Measurements from ENCODE around the gene PTAFR.

The PTAFR gene

GRCh38 chr1:28136922-28137613, 39.4 kb downstream of the PTAFR start:
- H3K4me3 ChIP-seq (replicated peaks; ENCODE audit: low read depth, low read length): no peak overlapping the region
- DNase-seq (ENCODE audit: low read depth): peak; percentile 18
- no peak for TF ChIP-seq CTCF (IDR thresholded peaks at IDR 0.05; ENCODE audit: low read length, missing control alignments)

GRCh38 chr1:28136169-28136921, 40.1 kb downstream of the PTAFR start:
- no peak for DNase-seq (ENCODE audit: low read depth)
- no peak for TF ChIP-seq CTCF (IDR thresholded peaks at IDR 0.05; ENCODE audit: low read length, missing control alignments)

GRCh38 chr1:28135371-28136168, 40.9 kb downstream of the PTAFR start:
- no peak overlapping the region for H3K4me3 ChIP-seq (replicated peaks; ENCODE audit: low read depth, low read length)
- no peak for TF ChIP-seq CTCF (IDR thresholded peaks at IDR 0.05; ENCODE audit: low read length, missing control alignments)
- DNase-seq (ENCODE audit: low read depth): no peak

More at GRCh38 chr1:28136169-28136921, 40.1 kb downstream of the PTAFR start:
- H3K4me3 ChIP-seq (replicated peaks; ENCODE audit: low read depth, low read length): no peak overlapping the region

- TF ChIP-seq CTCF (IDR thresholded peaks at IDR 0.05; ENCODE audit: low read length, missing control alignments): no peak
- no peak overlapping the region for H3K4me3 ChIP-seq (replicated peaks; ENCODE audit: low read depth, low read length)
These were observed 41.8 kb downstream of the PTAFR start for GRCh38 chr1:28134651-28135207.

GRCh38 chr1:28132171-28133167, 44.0 kb downstream of the PTAFR start:
- no peak overlapping the region for H3K4me3 ChIP-seq (replicated peaks; ENCODE audit: low read depth, low read length)
- no peak for TF ChIP-seq CTCF (IDR thresholded peaks at IDR 0.05; ENCODE audit: low read length, missing control alignments)
- DNase-seq (ENCODE audit: low read depth): no peak

More at GRCh38 chr1:28134651-28135207, 41.8 kb downstream of the PTAFR start:
- no peak for DNase-seq (ENCODE audit: low read depth)

DNA sequence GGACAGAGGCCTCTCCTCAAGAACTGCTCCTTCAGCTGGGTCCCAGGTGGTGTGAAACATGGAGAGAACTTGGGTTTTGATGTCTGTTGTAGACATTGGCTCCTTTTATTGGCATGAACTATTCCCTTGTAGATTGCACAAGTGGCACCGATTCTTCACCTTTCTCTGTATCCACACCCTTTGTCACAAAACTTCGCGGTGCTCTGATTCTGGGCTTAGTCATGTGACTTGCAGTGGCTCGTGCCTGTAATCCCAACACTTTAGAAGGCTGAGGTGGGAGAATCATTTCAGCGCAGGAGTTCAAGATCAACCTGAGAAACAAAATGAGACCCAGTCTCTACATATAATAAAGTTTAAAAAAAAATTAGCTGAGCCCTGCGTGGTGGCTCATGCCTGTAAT, 45.6 kb downstream of the PTAFR start:
- H3K4me3 ChIP-seq (replicated peaks; ENCODE audit: low read depth, low read length): no peak overlapping the region
- TF ChIP-seq CTCF (IDR thresholded peaks at IDR 0.05; ENCODE audit: low read length, missing control alignments): no peak

More for the DNA sequence above, 45.6 kb downstream of the PTAFR start:
- no peak for DNase-seq (ENCODE audit: low read depth)

All from fibroblast of pulmonary artery (primary cell).